ENCODE measurements around the gene ASIC1. TPM values are rescaled to one million over a fixed set of nuclear protein-coding genes. Genes with fewer than 3 reads are reported as not detected.
"Not testable (repeated sequence)": the region's sequence is repeated elsewhere in the genome, so short reads cannot be mapped to it uniquely, and the experiment has no call there.

The ASIC1 gene
- polyA plus RNA-seq, 1 donor: 4.7 TPM

DNA sequence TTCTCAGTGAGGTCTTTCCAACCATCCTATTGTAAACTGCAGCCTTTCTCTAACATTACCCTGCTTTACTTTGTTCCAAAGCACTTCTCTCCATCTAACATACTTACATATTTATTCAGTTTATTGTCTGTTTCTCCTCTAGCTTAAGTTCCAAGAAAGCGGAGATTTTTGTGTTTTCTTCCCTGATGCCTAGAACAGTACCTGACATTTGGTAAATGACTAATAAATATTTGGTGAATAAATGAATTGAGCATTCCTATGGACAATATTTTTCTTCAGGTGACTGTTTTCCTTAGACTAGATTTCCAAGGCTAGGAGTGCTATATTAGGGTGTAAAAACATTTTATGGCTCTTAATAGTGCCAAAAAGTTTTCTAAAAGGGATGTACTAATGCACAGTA is 34.5 kb upstream of the ASIC1 start:
- peaks cover under 1% of the 10 kb centered on the region for H3K4me1 ChIP-seq (ENCODE audit: control insufficient read depth, insufficient read depth, low read length)
- H3K4me3 ChIP-seq (ENCODE audit: low read length): no peak overlapping the region
- no peak overlapping the region for H3K27ac ChIP-seq (ENCODE audit: low read length)
- H3K36me3 ChIP-seq (ENCODE audit: control insufficient read depth, insufficient read depth, low read length): no peaks in the 10 kb centered on the region
- no peaks in the 10 kb centered on the region for H3K27me3 ChIP-seq (ENCODE audit: control insufficient read depth, insufficient read depth, low read length)
- WGBS (ENCODE audit: insufficient coverage, low lambda C conversion rate): 80% methylated on average over 1 of the region's 1 CpG
- no peaks in the 10 kb centered on the region for H3K9me3 ChIP-seq (ENCODE audit: control insufficient read depth, low read depth, low read length)
- DNase-seq: no peak

- WGBS (ENCODE audit: insufficient coverage, low lambda C conversion rate): no CpG with 5 or more reads among the region's 8 CpGs
- H3K9me3 ChIP-seq (ENCODE audit: control insufficient read depth, low read depth, low read length): no peaks in the 10 kb centered on the region
- H3K27ac ChIP-seq (ENCODE audit: low read length): no peak overlapping the region
- no peaks in the 10 kb centered on the region for H3K36me3 ChIP-seq (ENCODE audit: control insufficient read depth, insufficient read depth, low read length)
- no peak for DNase-seq
- H3K4me3 ChIP-seq (ENCODE audit: low read length): peak overlapping the region; percentile 80
- no peaks in the 10 kb centered on the region for H3K27me3 ChIP-seq (ENCODE audit: control insufficient read depth, insufficient read depth, low read length)
- H3K4me1 ChIP-seq (ENCODE audit: control insufficient read depth, insufficient read depth, low read length): no peaks in the 10 kb centered on the region
Measured at GRCh38 chr12:50024227-50024626, 33.2 kb upstream of the ASIC1 start.

DNA sequence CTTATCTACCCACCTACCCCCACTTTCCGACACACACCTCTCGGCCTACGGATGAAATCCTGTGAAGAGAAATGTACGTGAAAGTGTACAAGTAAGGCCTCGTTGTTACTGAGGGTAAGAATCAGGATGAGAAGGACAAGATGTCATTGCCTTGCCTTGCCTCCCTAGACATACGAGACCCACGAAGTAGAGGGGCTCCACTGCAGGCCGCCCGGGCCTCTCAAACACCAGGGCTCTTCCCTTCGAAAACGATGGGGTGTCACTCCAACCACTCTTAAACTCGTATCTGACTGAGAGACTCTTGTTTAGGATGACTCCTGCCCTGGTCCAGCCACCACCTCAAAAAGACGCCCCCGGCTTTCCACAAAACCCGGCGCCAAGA is 32.6 kb upstream of the ASIC1 start:
- Histone ChIP-seq H3K4me1 (ENCODE audit: control insufficient read depth, insufficient read depth, low read length) (no peaks in the 10 kb centered on the region), H3K27ac (ENCODE audit: low read length) (peak overlapping the region; percentile 18), H3K36me3 (ENCODE audit: control insufficient read depth, insufficient read depth, low read length) (no peaks in the 10 kb centered on the region), H3K9me3 (ENCODE audit: control insufficient read depth, low read depth, low read length) (no peaks in the 10 kb centered on the region), H3K4me3 (ENCODE audit: low read length) (peak overlapping the region; percentile 80), H3K27me3 (ENCODE audit: control insufficient read depth, insufficient read depth, low read length) (no peaks in the 10 kb centered on the region)
- DNase-seq: peak in 1 of 2 donors; percentile 42
- no CpG with 5 or more reads among the region's 16 CpGs for WGBS (ENCODE audit: insufficient coverage, low lambda C conversion rate)

DNA sequence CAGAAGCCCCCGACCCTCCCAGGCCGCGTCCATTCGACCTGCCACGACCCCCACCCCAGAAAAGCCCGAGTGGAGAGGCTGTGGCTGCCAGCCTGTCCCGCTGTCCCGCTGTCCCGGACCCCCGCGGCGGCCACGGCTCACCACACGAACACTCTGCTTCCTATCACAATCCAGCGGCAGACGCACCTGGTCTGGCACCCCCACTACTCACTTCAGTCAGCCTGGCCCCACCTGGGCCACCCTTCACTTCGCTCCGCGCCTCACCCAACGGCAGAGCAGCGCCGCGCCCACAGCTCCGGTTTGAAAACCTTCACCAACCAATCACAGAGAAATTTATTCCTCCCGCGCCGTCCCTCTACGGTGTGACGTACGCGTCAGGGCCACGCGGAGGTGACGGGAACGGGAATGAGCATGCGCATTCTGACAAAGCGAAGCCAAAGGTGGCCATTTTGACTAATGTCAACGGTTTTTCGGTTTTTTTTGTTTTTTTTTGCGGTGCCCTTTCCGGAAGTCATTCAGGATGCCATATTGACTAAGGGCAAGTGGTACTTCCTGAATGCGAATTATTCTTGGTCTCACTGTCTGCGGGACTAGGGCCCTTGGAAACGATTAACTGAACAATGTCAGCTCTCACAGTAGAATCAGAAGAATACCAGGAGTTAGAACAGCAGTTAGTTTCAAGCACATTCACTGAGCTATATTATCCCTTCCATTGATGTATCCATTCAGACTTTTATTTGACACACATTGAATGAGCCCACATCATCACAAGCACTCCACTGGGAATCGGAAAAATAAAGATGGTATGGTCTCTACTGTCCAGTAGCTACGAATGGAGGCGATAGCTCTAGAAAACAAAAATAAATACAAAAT is 32.0 kb upstream of the ASIC1 start, which contains the start of gene RACGAP1:
Gene RACGAP1 (minus strand): TSS at position 308 of the 873 bp plus-strand sequence. CDS start 8,779 bp downstream, outside the sequence.
- peak within 1 kb of the TSS; percentile 80 for H3K4me3 ChIP-seq (ENCODE audit: low read length)
- DNase-seq: peak; percentile 99
- no peaks in the 10 kb centered on the region for H3K36me3 ChIP-seq (ENCODE audit: control insufficient read depth, insufficient read depth, low read length)
- no peaks in the 10 kb centered on the region for H3K27me3 ChIP-seq (ENCODE audit: control insufficient read depth, insufficient read depth, low read length)
- no peaks in the 10 kb centered on the region for H3K4me1 ChIP-seq (ENCODE audit: control insufficient read depth, insufficient read depth, low read length)
- WGBS (ENCODE audit: insufficient coverage, low lambda C conversion rate): 0% methylated on average over 9 of the region's 47 CpGs
- H3K9me3 ChIP-seq (ENCODE audit: control insufficient read depth, low read depth, low read length): no peaks in the 10 kb centered on the region
- H3K27ac ChIP-seq (ENCODE audit: low read length): peak within 1 kb of the TSS; percentile 18

DNA sequence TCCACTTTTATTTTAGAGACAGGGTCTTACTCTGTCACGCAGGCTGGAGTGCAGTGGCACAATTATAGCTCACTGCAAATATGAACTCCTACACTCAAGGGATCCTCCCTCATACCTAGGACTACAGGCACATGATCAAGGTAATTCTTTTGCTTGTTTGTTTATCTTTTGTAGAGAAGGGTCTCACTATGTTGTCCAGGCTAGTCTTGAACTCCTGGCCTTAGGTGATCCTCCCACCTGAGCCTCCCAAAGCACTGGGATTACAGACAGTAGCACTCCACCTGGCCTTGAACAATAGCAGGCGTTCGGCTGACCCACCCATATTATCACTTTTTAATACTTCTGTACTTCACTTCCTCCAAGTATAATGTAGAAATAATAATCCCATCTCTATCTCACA is 30.7 kb upstream of the ASIC1 start:
- Histone ChIP-seq H3K4me1 (ENCODE audit: control insufficient read depth, insufficient read depth, low read length) (no peaks in the 10 kb centered on the region), H3K27ac (ENCODE audit: low read length) (no peak overlapping the region), H3K36me3 (ENCODE audit: control insufficient read depth, insufficient read depth, low read length) (no peaks in the 10 kb centered on the region), H3K4me3 (ENCODE audit: low read length) (no peak overlapping the region), H3K27me3 (ENCODE audit: control insufficient read depth, insufficient read depth, low read length) (no peaks in the 10 kb centered on the region), H3K9me3 (ENCODE audit: control insufficient read depth, low read depth, low read length) (no peaks in the 10 kb centered on the region)
- no CpG with 5 or more reads among the region's 3 CpGs for WGBS (ENCODE audit: insufficient coverage, low lambda C conversion rate)
- no peak for DNase-seq

DNA sequence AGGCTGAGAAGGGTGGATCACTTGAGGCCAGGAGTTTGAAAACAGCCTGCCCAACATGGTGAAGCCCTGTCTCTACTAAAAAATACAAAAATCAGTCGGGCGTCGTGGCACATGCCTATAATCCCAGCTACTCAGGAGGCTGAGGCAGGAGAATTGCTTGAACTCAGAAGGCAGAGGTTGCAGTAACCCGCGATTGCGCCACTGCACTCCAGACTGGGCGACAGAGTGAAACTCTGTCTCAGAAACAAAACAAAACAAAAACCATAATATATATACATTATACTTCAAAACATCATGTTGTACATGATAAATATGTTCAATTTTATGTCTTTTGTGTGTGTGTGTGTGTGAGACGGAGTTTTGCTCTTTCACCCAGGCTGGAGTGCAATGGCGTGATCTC is 26.9 kb upstream of the ASIC1 start:
- not testable (repeated sequence) for H3K4me1 ChIP-seq (ENCODE audit: control insufficient read depth, insufficient read depth, low read length); H3K36me3 ChIP-seq (ENCODE audit: control insufficient read depth, insufficient read depth, low read length); DNase-seq; H3K27ac ChIP-seq (ENCODE audit: low read length); H3K27me3 ChIP-seq (ENCODE audit: control insufficient read depth, insufficient read depth, low read length); H3K4me3 ChIP-seq (ENCODE audit: low read length); H3K9me3 ChIP-seq (ENCODE audit: control insufficient read depth, low read depth, low read length)
- no CpG with 5 or more reads among the region's 9 CpGs for WGBS (ENCODE audit: insufficient coverage, low lambda C conversion rate)

DNA sequence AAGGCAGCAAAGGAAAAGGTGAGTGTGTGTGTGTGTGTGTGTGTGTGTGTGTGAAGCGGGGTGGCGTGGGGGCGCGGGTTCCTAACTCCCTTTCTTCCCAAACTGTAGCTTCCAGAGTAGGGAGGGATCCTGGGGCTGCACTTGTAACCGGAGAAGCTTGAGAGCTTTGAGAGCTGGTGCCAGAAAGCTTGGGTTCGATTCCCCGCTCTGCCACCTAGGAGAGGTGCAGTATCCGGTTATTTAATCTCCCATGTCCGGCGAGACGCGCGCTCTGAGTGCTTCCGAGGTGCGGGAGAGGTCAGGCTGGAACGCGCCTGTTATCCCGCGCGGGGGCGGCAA is 24.9 kb upstream of the ASIC1 start:
- Histone ChIP-seq H3K4me3 (ENCODE audit: low read length) (peak overlapping the region; percentile 31), H3K4me1 (ENCODE audit: control insufficient read depth, insufficient read depth, low read length) (no peaks in the 10 kb centered on the region), H3K27ac (ENCODE audit: low read length) (no peak overlapping the region), H3K27me3 (ENCODE audit: control insufficient read depth, insufficient read depth, low read length) (peaks cover 8% of the 10 kb centered on the region), H3K36me3 (ENCODE audit: control insufficient read depth, insufficient read depth, low read length) (no peaks in the 10 kb centered on the region), H3K9me3 (ENCODE audit: control insufficient read depth, low read depth, low read length) (no peaks in the 10 kb centered on the region)
- no peak for DNase-seq
- no CpG with 5 or more reads among the region's 21 CpGs for WGBS (ENCODE audit: insufficient coverage, low lambda C conversion rate)

- DNase-seq: peak in 1 of 2 donors; percentile 36
- Histone ChIP-seq H3K27me3 (ENCODE audit: control insufficient read depth, insufficient read depth, low read length) (peaks cover 8% of the 10 kb centered on the region), H3K9me3 (ENCODE audit: control insufficient read depth, low read depth, low read length) (no peaks in the 10 kb centered on the region), H3K27ac (ENCODE audit: low read length) (no peak overlapping the region), H3K4me3 (ENCODE audit: low read length) (peak overlapping the region; percentile 31), H3K4me1 (ENCODE audit: control insufficient read depth, insufficient read depth, low read length) (no peaks in the 10 kb centered on the region), H3K36me3 (ENCODE audit: control insufficient read depth, insufficient read depth, low read length) (no peaks in the 10 kb centered on the region)
- WGBS (ENCODE audit: insufficient coverage, low lambda C conversion rate): no CpG with 5 or more reads among the region's 37 CpGs
Measured at GRCh38 chr12:50032854-50033581, 24.4 kb upstream of the ASIC1 start.

DNA sequence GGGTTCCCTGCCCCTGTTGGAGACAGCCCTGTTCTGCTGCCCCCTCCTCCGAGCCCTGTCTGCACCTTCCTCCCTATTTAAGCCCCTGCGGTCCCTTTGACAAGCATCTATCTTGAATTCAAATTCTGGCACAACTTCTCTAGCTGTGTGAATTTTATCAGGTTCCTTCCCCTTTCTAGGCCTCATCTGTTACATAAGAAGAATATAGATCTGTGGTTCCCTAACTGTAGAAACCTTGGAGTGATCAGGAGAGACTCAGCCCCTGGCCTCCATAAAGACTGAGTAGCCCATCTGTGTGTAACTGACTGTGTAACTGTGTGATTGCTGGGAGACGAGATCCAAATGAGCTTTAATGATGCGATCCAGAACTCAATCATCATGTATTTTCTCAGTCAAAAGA is 19.1 kb upstream of the ASIC1 start:
- Histone ChIP-seq H3K9me3 (ENCODE audit: control insufficient read depth, low read depth, low read length) (no peaks in the 10 kb centered on the region), H3K4me1 (ENCODE audit: control insufficient read depth, insufficient read depth, low read length) (no peaks in the 10 kb centered on the region), H3K4me3 (ENCODE audit: low read length) (no peak overlapping the region), H3K27ac (ENCODE audit: low read length) (no peak overlapping the region), H3K27me3 (ENCODE audit: control insufficient read depth, insufficient read depth, low read length) (no peaks in the 10 kb centered on the region), H3K36me3 (ENCODE audit: control insufficient read depth, insufficient read depth, low read length) (no peaks in the 10 kb centered on the region)
- 92% methylated on average over 2 of the region's 4 CpGs for WGBS (ENCODE audit: insufficient coverage, low lambda C conversion rate)
- DNase-seq: no peak

DNA sequence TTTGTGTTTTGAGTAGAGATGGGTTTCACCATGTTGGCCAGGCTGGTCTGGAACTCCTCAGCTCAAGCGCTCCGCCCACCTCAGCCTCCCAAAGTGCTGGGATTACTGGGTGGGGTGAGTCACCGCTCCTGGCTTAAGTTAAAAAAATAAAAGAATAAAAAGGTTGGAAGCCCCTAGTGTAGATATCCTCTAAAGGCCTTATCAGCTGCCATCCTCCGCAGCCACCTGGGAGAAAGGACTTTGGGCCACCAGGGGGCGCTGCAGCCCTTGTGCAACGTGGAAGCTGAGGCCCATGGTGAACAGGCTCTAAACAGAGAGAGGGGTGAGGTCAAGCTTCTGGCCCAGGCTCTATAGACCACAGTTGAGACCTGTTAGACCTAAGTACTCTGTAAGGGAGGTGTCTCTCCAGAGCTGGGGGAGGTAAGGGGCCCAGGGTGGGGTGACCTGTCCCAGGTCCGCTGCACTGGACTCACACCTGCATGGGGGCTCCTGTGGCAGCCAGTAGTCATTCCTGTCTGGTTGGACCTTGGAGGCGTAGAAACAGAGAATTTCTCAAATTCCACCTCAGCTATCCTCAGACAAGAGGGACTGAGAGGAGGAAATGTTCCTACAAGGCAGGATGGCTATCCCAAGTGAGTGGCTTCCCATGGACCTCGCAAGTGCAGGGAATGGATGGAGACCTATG is 18.1 kb upstream of the ASIC1 start:
- no peaks in the 10 kb centered on the region for H3K36me3 ChIP-seq (ENCODE audit: control insufficient read depth, insufficient read depth, low read length)
- H3K27me3 ChIP-seq (ENCODE audit: control insufficient read depth, insufficient read depth, low read length): no peaks in the 10 kb centered on the region
- no peak overlapping the region for H3K27ac ChIP-seq (ENCODE audit: low read length)
- H3K9me3 ChIP-seq (ENCODE audit: control insufficient read depth, low read depth, low read length): no peaks in the 10 kb centered on the region
- no CpG with 5 or more reads among the region's 9 CpGs for WGBS (ENCODE audit: insufficient coverage, low lambda C conversion rate)
- H3K4me3 ChIP-seq (ENCODE audit: low read length): no peak overlapping the region
- DNase-seq: peak; percentile 66 to 78
- H3K4me1 ChIP-seq (ENCODE audit: control insufficient read depth, insufficient read depth, low read length): no peaks in the 10 kb centered on the region
